GM19438 (cell line): ENCODE data around the gene SIK3.
A peak's percentile ranks its signal among the peaks of the same experiment; 100 is the strongest.

Experiments
- ATAC-seq: cut with Tn5 transposase; IDR thresholded peaks from one replicate; pipeline ENCODE4 v1.9.1; 2021; ENCODE audit warnings: low read depth; ENCODE audit not compliant: unreplicated experiment

Gene SIK3

GRCh38 chr11:116935514-116935913 lies 162.7 kb downstream of the SIK3 start:
- no peak for ATAC-seq

- no peak for ATAC-seq
Measured at GRCh38 chr11:116935089-116935488, 163.1 kb downstream of the SIK3 start.

- ATAC-seq, result no peak
Measured at GRCh38 chr11:116933961-116934360, 164.3 kb downstream of the SIK3 start.

- no peak for ATAC-seq
Measured at GRCh38 chr11:116932181-116932580, 166.0 kb downstream of the SIK3 start.

- ATAC-seq, result no peak
Measured at GRCh38 chr11:116931206-116931953, 166.8 kb downstream of the SIK3 start.

- ATAC-seq, result no peak
Measured at GRCh38 chr11:116930586-116930985, 167.6 kb downstream of the SIK3 start.

GRCh38 chr11:116930177-116930576 lies 168.1 kb downstream of the SIK3 start:
- no peak for ATAC-seq

- no peak for ATAC-seq
Measured at GRCh38 chr11:116929414-116930090, 168.7 kb downstream of the SIK3 start.

GRCh38 chr11:116928845-116929244 lies 169.4 kb downstream of the SIK3 start:
- ATAC-seq, result no peak

GRCh38 chr11:116928102-116928777 lies 170.0 kb downstream of the SIK3 start:
- ATAC-seq, result peak; percentile 76

GRCh38 chr11:116927163-116927974 lies 170.9 kb downstream of the SIK3 start:
- no peak for ATAC-seq

- no peak for ATAC-seq
Measured at GRCh38 chr11:116925050-116925449, 173.2 kb downstream of the SIK3 start.

GRCh38 chr11:116918925-116919655 lies 179.1 kb downstream of the SIK3 start:
- no peak for ATAC-seq

GRCh38 chr11:116917632-116918031 lies 180.6 kb downstream of the SIK3 start:
- no peak for ATAC-seq

- no peak for ATAC-seq
Measured at GRCh38 chr11:116916886-116917285, 181.3 kb downstream of the SIK3 start.

GRCh38 chr11:116916052-116916451 lies 182.2 kb downstream of the SIK3 start:
- ATAC-seq, result no peak

- no peak for ATAC-seq
Measured at GRCh38 chr11:116913000-116913399, 185.2 kb downstream of the SIK3 start.

GRCh38 chr11:116911976-116912734 lies 186.1 kb downstream of the SIK3 start:
- no peak for ATAC-seq

GRCh38 chr11:116910847-116911246 lies 187.4 kb downstream of the SIK3 start:
- ATAC-seq, result no peak
